Natural killer cell (primary cell): ENCODE data around the gene GPR35. TPM values are rescaled to one million over a fixed set of nuclear protein-coding genes. Genes with fewer than 3 reads are reported as not detected.

Experiments used
- ATAC-seq, 3 donors: fragments of 150-1000 bp in 2 of 3; fragments of 200-7000 bp in 1 of 3; cut with Tn5 transposase; 1 replicate in 1 of 3; 2 replicates in 2 of 3; pipeline ENCODE4 v1.10.0; 2021; ENCODE audit warnings: mild to moderate bottlenecking in 2 of 3, moderate library complexity in 2 of 3
- DNase-seq, 2 donors: peaks; one replicate each; pipeline versions ENCODE4 v3.0.0 to v3.0.0-alpha.2; 2013 to 2021; ENCODE audit warnings: mixed read lengths in 1 of 2
- H3K27ac ChIP-seq: one replicate; pipeline ENCODE4 v1.5.1; 2013; ENCODE audit warnings: mild to moderate bottlenecking, low read length
- H3K27me3 ChIP-seq: one replicate; pipeline ENCODE4 v1.6.1; 2013; ENCODE audit warnings: low read length; ENCODE audit not compliant: control insufficient read depth, insufficient read depth
- H3K36me3 ChIP-seq: one replicate; pipeline ENCODE4 v1.6.1; 2013; ENCODE audit warnings: low read length; ENCODE audit not compliant: control insufficient read depth, insufficient read depth
- H3K4me1 ChIP-seq: one replicate; pipeline ENCODE4 v1.6.1; 2013; ENCODE audit warnings: low read length; ENCODE audit not compliant: control insufficient read depth, insufficient read depth
- H3K4me3 ChIP-seq: one replicate; pipeline ENCODE4 v1.5.1; 2013; ENCODE audit warnings: low read length
- H3K9me3 ChIP-seq: one replicate; pipeline ENCODE4 v1.6.1; 2013; ENCODE audit warnings: low read length; ENCODE audit not compliant: control insufficient read depth, insufficient read depth
- H3K27ac Mint-ChIP-seq, 2 donors: one replicate each; pipeline ENCODE4 v1.8.0; 2022; ENCODE audit warnings: mild to moderate bottlenecking in 2 of 2, mixed read lengths in 2 of 2, moderate library complexity in 1 of 2
- H3K27me3 Mint-ChIP-seq, 2 donors: one replicate each; pipeline ENCODE4 v1.8.0; 2022; ENCODE audit warnings: low read depth in 2 of 2, mixed read lengths in 2 of 2
- H3K36me3 Mint-ChIP-seq: one replicate; pipeline ENCODE4 v1.8.0; 2022; ENCODE audit warnings: mixed read lengths
- H3K4me1 Mint-ChIP-seq, 2 donors: one replicate each; pipeline ENCODE4 v1.8.0; 2022; ENCODE audit warnings: mixed read lengths in 2 of 2
- H3K4me3 Mint-ChIP-seq: one replicate; pipeline ENCODE4 v1.8.0; 2022; ENCODE audit warnings: mild to moderate bottlenecking, moderate library complexity, mixed read lengths
- H3K9me3 Mint-ChIP-seq, 2 donors: one replicate each; pipeline ENCODE4 v1.8.0; 2022; ENCODE audit warnings: mixed read lengths in 2 of 2
- CTCF ChIP-seq: fragments of 200-600 bp; IDR thresholded peaks from one replicate; pipeline ENCODE4 v1.8.0; 2022; ENCODE audit warnings: antibody characterized with exemption
- WGBS: methylation state at CpG from one replicate; pipeline ENCODE4 v1.1.7; 2013; ENCODE audit warnings: missing lambda C conversion rate; ENCODE audit not compliant: insufficient coverage; 5-methylcytosine and 5-hydroxymethylcytosine counted together
- intact Hi-C: fragments of 100-400 bp; cut with micrococcal nuclease; formaldehyde crosslinking; loops from one replicate; pipeline ENCODE4 v1.14.2; 2022
- total RNA-seq, 4 donors: library from RNA; stranded (reverse); fragments of 120-200 nt in 1 of 4; gene quantifications; one replicate each; pipeline versions ENCODE4 v1.2.3 to v1.2.4, GENCODE V29; 2013 to 2022

The GPR35 gene
- total RNA-seq, 3 donors from 2014 or later (not counting 1 experiment from before 2014, with no cell fraction given): 10.6 to 19.7 (median 15.7) TPM

DNA sequence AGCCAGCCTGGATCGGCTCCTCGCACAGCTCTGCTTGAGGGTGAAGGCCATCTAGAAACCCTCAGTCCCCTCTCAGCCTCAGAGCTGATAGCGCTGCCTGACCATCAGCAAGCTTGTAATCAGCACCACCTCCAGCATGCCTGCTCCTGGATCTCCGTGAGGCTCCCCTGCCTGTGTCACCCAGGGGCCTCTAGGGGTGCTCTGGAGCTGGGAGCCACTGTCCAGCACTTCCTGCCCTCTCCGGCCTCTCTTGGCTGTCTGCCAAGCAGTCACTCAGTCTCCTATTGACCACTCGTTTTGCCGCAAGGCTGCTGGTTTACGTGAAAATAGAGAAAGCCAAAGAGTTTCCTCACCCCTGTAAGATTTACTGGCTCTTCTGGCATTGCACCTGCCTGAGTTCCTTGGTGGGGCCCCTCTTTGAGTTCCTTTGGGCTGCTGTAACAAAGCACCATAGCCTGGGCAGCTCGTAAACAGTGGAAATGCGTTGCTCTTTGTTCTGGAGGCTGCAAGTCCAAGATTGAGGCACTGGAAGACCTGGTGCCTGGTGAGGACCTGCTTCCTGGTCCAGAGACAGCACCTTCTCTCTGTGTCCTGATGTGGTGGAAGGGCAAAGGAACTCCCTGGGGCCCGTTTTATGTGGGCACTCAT lies 20.9 kb upstream of the GPR35 start:
- Mint-ChIP-seq H3K36me3 (no peaks in the 10 kb centered on the region), H3K4me3 (no peak overlapping the region), H3K9me3 (no peaks in the 10 kb centered on the region), H3K27ac (peak overlapping the region in 1 of 2 donors; percentile 42), H3K4me1 (peaks cover 6 to 7% of the 10 kb centered on the region in 2 donors), H3K27me3 (no peaks in the 10 kb centered on the region)
- DNase-seq (no peak), ATAC-seq (peak in 2 of 3 donors; percentile 38 to 40)
- Histone ChIP-seq H3K36me3 (no peaks in the 10 kb centered on the region), H3K27me3 (no peaks in the 10 kb centered on the region), H3K4me1 (peaks cover 9% of the 10 kb centered on the region), H3K4me3 (no peak overlapping the region), H3K27ac (no peak overlapping the region), H3K9me3 (no peaks in the 10 kb centered on the region)
- no peak for TF ChIP-seq CTCF
- intact Hi-C loops: no loop called here
- 66% methylated on average over 11 of the region's 11 CpGs for WGBS

DNA sequence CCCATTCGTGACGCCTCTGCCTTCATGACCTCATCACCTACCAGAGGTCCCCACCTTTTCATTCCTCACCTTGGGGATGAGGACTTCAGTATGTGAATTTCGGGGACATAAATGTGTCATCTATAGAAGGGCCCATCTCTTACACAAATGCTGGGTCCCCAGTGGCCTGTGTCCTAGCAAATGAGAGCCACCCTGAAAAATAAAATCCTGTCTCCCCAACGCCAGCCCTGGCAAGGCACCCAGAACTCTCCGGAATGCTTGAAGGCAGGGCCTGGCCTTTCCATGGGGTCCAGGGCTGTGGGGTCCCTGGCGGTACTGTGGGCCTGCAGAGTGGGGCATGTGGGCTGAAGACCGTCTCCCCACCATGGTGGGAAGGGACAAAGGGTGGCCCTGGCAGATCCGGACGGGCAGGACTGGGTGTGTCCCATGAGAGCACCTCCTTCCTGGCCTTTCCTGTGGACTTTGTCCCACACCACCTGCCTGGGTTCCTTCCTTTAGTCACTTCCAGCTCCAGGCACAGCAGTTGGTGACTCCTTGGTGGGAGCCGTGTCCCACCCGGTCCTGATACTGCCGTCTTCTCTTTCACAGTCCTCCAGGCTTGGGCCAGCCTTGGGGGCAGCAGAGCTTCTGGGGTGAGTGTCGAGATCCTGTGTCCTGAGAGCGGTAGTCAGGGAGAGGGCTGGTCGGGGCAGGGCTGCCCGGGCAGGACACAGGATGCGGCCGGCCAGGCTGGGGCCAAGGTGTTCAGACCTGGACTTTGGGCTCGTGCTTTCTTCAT lies 20.2 kb upstream of the GPR35 start:
- H3K27ac ChIP-seq: no peak overlapping the region
- H3K27me3 Mint-ChIP-seq: no peaks in the 10 kb centered on the region
- no peak for TF ChIP-seq CTCF
- no peaks in the 10 kb centered on the region for H3K36me3 ChIP-seq
- H3K36me3 Mint-ChIP-seq: no peaks in the 10 kb centered on the region
- ATAC-seq (no peak), DNase-seq (no peak)
- peaks cover 6 to 7% of the 10 kb centered on the region in 2 donors for H3K4me1 Mint-ChIP-seq
- 96% methylated on average over 19 of the region's 19 CpGs for WGBS
- intact Hi-C loops: no loop called here
- no peaks in the 10 kb centered on the region for H3K9me3 Mint-ChIP-seq
- H3K4me3 ChIP-seq: no peak overlapping the region
- H3K27ac Mint-ChIP-seq: peak overlapping the region in 1 of 2 donors; percentile 42
- H3K4me3 Mint-ChIP-seq: no peak overlapping the region
- peaks cover 9% of the 10 kb centered on the region for H3K4me1 ChIP-seq
- H3K27me3 ChIP-seq: no peaks in the 10 kb centered on the region
- no peaks in the 10 kb centered on the region for H3K9me3 ChIP-seq

- Mint-ChIP-seq H3K27ac (no peak overlapping the region), H3K9me3 (no peaks in the 10 kb centered on the region), H3K36me3 (no peaks in the 10 kb centered on the region), H3K27me3 (no peaks in the 10 kb centered on the region), H3K4me1 (peaks cover 6 to 7% of the 10 kb centered on the region in 2 donors), H3K4me3 (no peak overlapping the region)
- DNase-seq (no peak), ATAC-seq (no peak)
- TF ChIP-seq CTCF: no peak
- H3K27ac ChIP-seq: no peak overlapping the region
- intact Hi-C loops: no loop called here
- H3K4me1 ChIP-seq: peaks cover 9% of the 10 kb centered on the region
- WGBS: 93% methylated on average over 12 of the region's 12 CpGs
- H3K4me3 ChIP-seq: no peak overlapping the region
- H3K27me3 ChIP-seq: no peaks in the 10 kb centered on the region
- H3K9me3 ChIP-seq: no peaks in the 10 kb centered on the region
- H3K36me3 ChIP-seq: no peaks in the 10 kb centered on the region
Observed at GRCh38 chr2:240605867-240606743, 19.2 kb upstream of the GPR35 start.
